Measurements from ENCODE around the gene SCAI.
"Not testable (repeated sequence)": the region's sequence is repeated elsewhere in the genome, so short reads cannot be mapped to it uniquely, and the experiment has no call there.

The SCAI gene

GRCh38 chr9:125038166-125038565 is 105.2 kb downstream of the SCAI start:
- ChIA-PET CTCF (interaction anchor here (1.1 kb wide), 1 partner anchor 71 kb away, joined by 3 read pairs; no protein-coding TSS in a partner anchor), POLR2A (interaction anchor here (0.6 kb wide), 1 partner anchor 256 kb away, joined by 3 read pairs; no protein-coding TSS in a partner anchor)
- no peak for TF ChIP-seq CTCF (IDR thresholded peaks at IDR 0.05; ENCODE audit: insufficient read depth, low read length, missing control alignments)
- H3K4me3 ChIP-seq (ENCODE audit: low read depth, low read length) = no peak overlapping the region
- DNase-seq (ENCODE audit: low read depth, low spot score) = no peak

- no peak overlapping the region for H3K4me3 ChIP-seq (ENCODE audit: low read depth, low read length)
- ChIA-PET CTCF (no interaction called here), POLR2A (no interaction called here)
- DNase-seq (ENCODE audit: low read depth, low spot score) = no peak
- TF ChIP-seq CTCF (IDR thresholded peaks at IDR 0.05; ENCODE audit: insufficient read depth, low read length, missing control alignments) = no peak
Observed at GRCh38 chr9:125028041-125028440, 115.3 kb downstream of the SCAI start.

GRCh38 chr9:125024917-125025316 is 118.4 kb downstream of the SCAI start:
- ChIA-PET CTCF (no interaction called here), POLR2A (no interaction called here)
- DNase-seq (ENCODE audit: low read depth, low spot score) = no peak
- TF ChIP-seq CTCF (IDR thresholded peaks at IDR 0.05; ENCODE audit: insufficient read depth, low read length, missing control alignments) = no peak
- no peak overlapping the region for H3K4me3 ChIP-seq (ENCODE audit: low read depth, low read length)

- POLR2A ChIA-PET = no interaction called here
- DNase-seq (ENCODE audit: low read depth, low spot score) = no peak
- H3K4me3 ChIP-seq (ENCODE audit: low read depth, low read length) = no peak overlapping the region
- CTCF ChIA-PET = no interaction called here
- TF ChIP-seq CTCF (IDR thresholded peaks at IDR 0.05; ENCODE audit: insufficient read depth, low read length, missing control alignments) = no peak
Observed at GRCh38 chr9:125021069-125021468, 122.3 kb downstream of the SCAI start.

GRCh38 chr9:125015655-125016054 is 127.7 kb downstream of the SCAI start:
- H3K4me3 ChIP-seq (ENCODE audit: low read depth, low read length); POLR2A ChIA-PET; CTCF ChIA-PET; DNase-seq (ENCODE audit: low read depth, low spot score): not testable (repeated sequence)

- DNase-seq (ENCODE audit: low read depth, low spot score); H3K4me3 ChIP-seq (ENCODE audit: low read depth, low read length); CTCF ChIA-PET; POLR2A ChIA-PET: not testable (repeated sequence)
Observed at GRCh38 chr9:125012013-125012412, 131.3 kb downstream of the SCAI start.

- ChIA-PET POLR2A (no interaction called here), CTCF (no interaction called here)
- no peak for TF ChIP-seq CTCF (IDR thresholded peaks at IDR 0.05; ENCODE audit: insufficient read depth, low read length, missing control alignments)
- no peak overlapping the region for H3K4me3 ChIP-seq (ENCODE audit: low read depth, low read length)
- no peak for DNase-seq (ENCODE audit: low read depth, low spot score)
Observed at GRCh38 chr9:125008599-125008998, 134.7 kb downstream of the SCAI start.
